ENCODE measurements around the gene GIT2.
"Not testable (repeated sequence)": the region's sequence is repeated elsewhere in the genome, so short reads cannot be mapped to it uniquely, and the experiment has no call there.

GIT2 gene

DNA sequence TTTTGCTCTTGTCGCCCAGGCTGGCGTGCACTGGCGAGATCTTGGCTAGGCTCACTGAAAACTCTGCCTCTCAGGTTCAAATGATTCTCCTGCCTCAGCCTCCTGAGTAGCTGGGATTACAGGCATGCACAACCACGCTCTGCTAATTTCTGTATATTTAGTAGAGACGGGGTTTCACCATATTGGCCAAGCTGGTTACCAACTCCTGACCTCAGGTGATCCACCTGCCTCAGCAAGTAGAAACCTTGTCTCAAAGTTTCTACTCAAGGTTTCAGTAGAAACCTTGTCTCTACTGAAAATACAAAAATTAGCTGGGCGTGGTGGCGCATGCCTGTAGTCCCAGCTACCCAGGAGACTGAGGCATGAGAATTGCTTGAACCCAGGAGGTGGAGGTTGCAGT lies 104.4 kb downstream of the GIT2 start:
- not testable (repeated sequence) for DNase-seq (ENCODE audit: low read depth in 3 of 3)

- DNase-seq (ENCODE audit: low read depth in 3 of 3): no peak
Measured at GRCh38 chr12:109890620-109891170, 105.5 kb downstream of the GIT2 start.

DNA sequence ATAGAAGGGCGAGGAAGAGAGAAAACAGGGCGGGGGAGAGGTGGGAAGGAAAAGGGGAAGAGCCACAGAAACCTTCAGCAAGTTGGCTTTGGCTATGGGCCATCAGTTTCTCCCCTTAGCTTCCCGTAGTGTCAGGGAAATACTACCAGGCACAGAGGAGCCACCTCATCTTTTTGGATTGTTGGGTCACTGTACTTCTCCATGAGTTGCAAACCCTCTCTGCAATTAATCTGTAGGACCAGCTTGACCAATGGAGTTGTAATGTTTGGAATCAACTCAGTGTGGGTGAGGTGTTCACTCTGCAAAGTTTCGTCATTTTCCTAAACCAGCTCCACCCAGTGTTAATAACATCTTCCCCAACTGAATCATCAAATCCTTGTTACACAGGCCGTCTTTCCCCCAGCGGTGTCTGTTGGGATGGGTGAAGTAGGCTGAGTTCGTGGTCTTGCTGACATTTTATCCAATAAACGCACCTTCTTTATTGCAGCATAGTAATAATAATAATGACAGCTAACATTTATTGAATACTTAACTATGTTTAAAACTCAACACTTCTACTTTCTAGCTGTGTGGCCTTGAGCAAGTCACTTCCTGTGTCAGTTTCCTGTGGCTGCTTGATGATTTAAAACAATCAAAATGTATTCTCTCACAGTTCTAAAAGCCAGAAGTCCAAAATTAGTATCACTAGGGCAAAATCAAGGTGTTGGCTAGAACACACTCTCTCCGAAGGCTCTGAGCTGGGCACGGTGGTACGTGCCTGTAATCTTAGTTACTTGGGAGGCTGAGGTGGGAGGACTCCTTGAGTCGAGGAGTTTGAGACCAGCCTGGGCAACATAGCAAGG lies 107.8 kb downstream of the GIT2 start:
- DNase-seq (ENCODE audit: low read depth in 3 of 3): no peak

DNA sequence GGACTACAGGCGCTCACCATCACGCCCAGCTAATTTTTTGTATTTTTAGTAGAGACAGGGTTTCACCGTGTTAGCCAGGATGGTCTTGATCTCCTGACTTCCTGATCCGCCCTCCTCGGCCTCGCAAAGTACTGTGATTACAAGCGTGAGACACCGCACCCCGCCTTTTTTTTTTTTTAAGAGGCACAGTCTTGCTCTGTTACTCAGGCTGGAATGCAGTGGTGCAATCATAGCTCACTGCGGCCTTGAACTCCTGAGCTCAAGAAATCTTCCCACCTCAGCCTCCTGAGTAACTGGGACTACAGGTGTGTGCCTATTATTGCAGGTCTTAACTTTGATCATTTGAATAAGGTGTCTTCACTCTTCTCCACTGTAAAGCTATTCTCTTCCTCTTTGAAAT lies 110.6 kb downstream of the GIT2 start:
- no peak for DNase-seq (ENCODE audit: low read depth in 3 of 3)

- no peak for DNase-seq (ENCODE audit: low read depth in 3 of 3)
Measured at GRCh38 chr12:109883461-109883860, 112.7 kb downstream of the GIT2 start.

GRCh38 chr12:109881752-109882151 lies 114.4 kb downstream of the GIT2 start:
- DNase-seq (ENCODE audit: low read depth in 3 of 3): no peak

GRCh38 chr12:109880938-109881337 lies 115.2 kb downstream of the GIT2 start:
- DNase-seq (ENCODE audit: low read depth in 3 of 3): no peak

- DNase-seq (ENCODE audit: low read depth in 3 of 3): peak; percentile 76 to 85 (median 84)
Measured at GRCh38 chr12:109880043-109880931, 115.9 kb downstream of the GIT2 start, which contains the start of gene GLTP. Gene GLTP (minus strand): TSS chr12:109880541. CDS start chr12:109880374, 167 bp downstream.
